Esophagus squamous epithelium (tissue), 5 donors: ENCODE results near the gene RNGTT. TPM values are rescaled to one million over a fixed set of nuclear protein-coding genes. Genes with fewer than 3 reads are reported as not detected.

Experiments used
- DNase-seq: peaks from one replicate; lab custom pipeline; 2025; lab: John Stamatoyannopoulos, UW
- H3K27ac ChIP-seq, 4 donors: fragments of 200-600 bp; sonication (generic); one replicate each; pipeline ENCODE4 v1.5.1; 2016 to 2019; ENCODE audit warnings: mild to moderate bottlenecking in 1 of 4
- H3K27me3 ChIP-seq, 4 donors: fragments of 200-600 bp; sonication (generic); 1 replicate in 3 of 4; 2 replicates in 1 of 4; pipeline versions ENCODE4 v1.5.1 to v1.6.0; 2017 to 2021; ENCODE audit warnings: antibody characterized with exemption in 1 of 4
- H3K36me3 ChIP-seq, 3 donors: fragments of 200-600 bp; sonication (generic); one replicate each; pipeline ENCODE4 v1.5.1; 2016 to 2019
- H3K4me1 ChIP-seq, 3 donors: fragments of 200-600 bp; sonication (generic); one replicate each; pipeline ENCODE4 v1.5.1; 2017 to 2019
- H3K4me3 ChIP-seq, 4 donors: fragments of 200-600 bp; sonication (generic); 1 replicate in 3 of 4; 2 replicates in 1 of 4; pipeline ENCODE4 v1.5.1; 2016 to 2019; ENCODE audit warnings: mild to moderate bottlenecking in 2 of 4, moderate library complexity in 1 of 4
- H3K9me3 ChIP-seq, 3 donors: fragments of 200-600 bp; sonication (generic); one replicate each; pipeline ENCODE4 v1.5.1; 2016 to 2019
- CTCF ChIP-seq, 6 experiments: fragments of 450-650 bp in 4 of 6; fragments of 200-600 bp in 2 of 6; sonication (generic) in 2 of 6; IDR thresholded peaks; one replicate each; pipeline ENCODE4 v1.5.1; 2016 to 2019; ENCODE audit warnings: antibody characterized with exemption in 6 of 6, mild to moderate bottlenecking in 4 of 6, moderate library complexity in 4 of 6
- POLR2A ChIP-seq, 4 donors: fragments of 450-650 bp; IDR thresholded peaks; one replicate each; pipeline ENCODE4 v1.6.1; 2017; ENCODE audit warnings: antibody characterized with exemption in 4 of 4, mild to moderate bottlenecking in 4 of 4, moderate library complexity in 3 of 4
- WGBS, 2 donors: methylation state at CpG; one replicate each; pipeline ENCODE4 v1.1.5; 2018; 5-methylcytosine and 5-hydroxymethylcytosine counted together
- intact Hi-C: fragments of 100-400 bp; cut with DNase I; formaldehyde crosslinking; loops from one replicate; pipeline ENCODE4 v1.15.0; 2022
- total RNA-seq, 4 donors: library from RNA; depleted of rRNA; stranded (reverse); fragments of >200 nt; gene quantifications; one replicate each; pipeline ENCODE4 v1.1.0, GENCODE V29; 2016
- donor health status: DM: yes; HTN: yes; CAD: no.

The RNGTT gene
- total RNA-seq, 4 donors from 2014 or later: 8.3 to 22.3 (median 18.3) TPM

- DNase-seq: no peak
- no peaks in the 10 kb centered on the region for H3K9me3 ChIP-seq
- no peaks in the 10 kb centered on the region for H3K4me1 ChIP-seq
- H3K4me3 ChIP-seq: no peak overlapping the region
- intact Hi-C loops: no loop called here
- TF ChIP-seq POLR2A (IDR thresholded peaks at IDR 0.05): no peak
- no peak for TF ChIP-seq CTCF (IDR thresholded peaks at IDR 0.05)
- H3K27me3 ChIP-seq: no peaks in the 10 kb centered on the region
- 85 to 93% methylated on average over 4 of the region's 4 CpGs for WGBS, 2 donors
- H3K27ac ChIP-seq: no peak overlapping the region
- no peaks in the 10 kb centered on the region for H3K36me3 ChIP-seq
These were observed 260.4 kb downstream of the RNGTT start for GRCh38 chr6:88702956-88703556.

- Histone ChIP-seq H3K9me3 (peaks cover 0 to 8% (median 0%) of the 10 kb centered on the region in 3 donors), H3K4me3 (no peak overlapping the region), H3K27ac (no peak overlapping the region), H3K27me3 (no peaks in the 10 kb centered on the region), H3K36me3 (peaks cover 0 to 3% (median 0%) of the 10 kb centered on the region in 3 donors), H3K4me1 (no peaks in the 10 kb centered on the region)
- no peak for TF ChIP-seq CTCF (IDR thresholded peaks at IDR 0.05)
- TF ChIP-seq POLR2A (IDR thresholded peaks at IDR 0.05): no peak
- 86 to 92% methylated on average over 5 of the region's 5 CpGs for WGBS, 2 donors
- intact Hi-C loops: no loop called here
- DNase-seq: no peak
These were observed 264.8 kb downstream of the RNGTT start for GRCh38 chr6:88698661-88699060.

- no peaks in the 10 kb centered on the region for H3K4me1 ChIP-seq
- H3K27ac ChIP-seq: no peak overlapping the region
- peaks cover 0 to 3% (median 0%) of the 10 kb centered on the region in 3 donors for H3K36me3 ChIP-seq
- TF ChIP-seq POLR2A (IDR thresholded peaks at IDR 0.05) (no peak), CTCF (IDR thresholded peaks at IDR 0.05) (no peak)
- H3K27me3 ChIP-seq: no peaks in the 10 kb centered on the region
- intact Hi-C loops: no loop called here
- WGBS, 2 donors: 90 to 92% methylated on average over 4 of the region's 4 CpGs
- peaks cover 0 to 8% (median 0%) of the 10 kb centered on the region in 3 donors for H3K9me3 ChIP-seq
- no peak for DNase-seq
- H3K4me3 ChIP-seq: no peak overlapping the region
These were observed 267.5 kb downstream of the RNGTT start for GRCh38 chr6:88695937-88696336.

GRCh38 chr6:88683734-88684133 lies 279.7 kb downstream of the RNGTT start:
- intact Hi-C loops: no loop called here

More at GRCh38 chr6:88683734-88684133, 279.7 kb downstream of the RNGTT start:
- no peaks in the 10 kb centered on the region for H3K4me1 ChIP-seq
- H3K27ac ChIP-seq: no peak overlapping the region
- WGBS, 2 donors: 82 to 87% methylated on average over 3 of the region's 3 CpGs
- DNase-seq: no peak
- peaks cover 0 to 8% (median 0%) of the 10 kb centered on the region in 3 donors for H3K36me3 ChIP-seq
- H3K9me3 ChIP-seq: no peaks in the 10 kb centered on the region
- no peaks in the 10 kb centered on the region for H3K27me3 ChIP-seq
- no peak overlapping the region for H3K4me3 ChIP-seq
- TF ChIP-seq CTCF (IDR thresholded peaks at IDR 0.05) (no peak), POLR2A (IDR thresholded peaks at IDR 0.05) (no peak)
